ENCODE results near the gene CDK10. TPM values are rescaled to one million over a fixed set of nuclear protein-coding genes. Genes with fewer than 3 reads are reported as not detected.
"Not testable (repeated sequence)": the region's sequence is repeated elsewhere in the genome, so short reads cannot be mapped to it uniquely, and the experiment has no call there.

The CDK10 gene
- total and polyA plus RNA-seq, 9 of the 15 experiments (the other 6 are each of a cell fraction or from before 2014, with no cell fraction given), result 2.0 to 85.1 (median 40.1) TPM

- H3K27ac ChIP-seq (ENCODE audit: extremely low read depth, low read depth, low read length); H3K27me3 ChIP-seq (ENCODE audit: control insufficient read depth in 2 of 2, insufficient read depth in 2 of 2, low read length in 2 of 2); H3K9me3 ChIP-seq (replicated peaks; ENCODE audit: control insufficient read depth, insufficient read depth, low read depth, low read length); H4K20me1 ChIP-seq (replicated peaks; ENCODE audit: control insufficient read depth, insufficient read depth, low read length); in situ Hi-C loops (cut with MboI); FAIRE-seq; H3K9me1 ChIP-seq (ENCODE audit: control insufficient read depth, insufficient read depth, low read length); DNase-seq (ENCODE audit: extremely low read depth in 1 of 4, low spot score in 3 of 4); H3K4me2 ChIP-seq (ENCODE audit: insufficient read depth, low read length); H3K36me3 ChIP-seq (ENCODE audit: control insufficient read depth, insufficient read depth, low read length); H2AFZ ChIP-seq (ENCODE audit: low read depth, low read length); BruUV-seq (replicated peaks); POLR2A ChIA-PET; H3K4me3 ChIP-seq; ATAC-seq; H3K9ac ChIP-seq (ENCODE audit: insufficient read depth in 1 of 2, low read depth in 2 of 2, low read length in 2 of 2); CTCF ChIA-PET (ENCODE audit: low intra/inter-chr PET ratio); intact Hi-C loops (cut with micrococcal nuclease); H3K79me2 ChIP-seq (ENCODE audit: control insufficient read depth, insufficient read depth, low read length): not testable (repeated sequence)
- TF ChIP-seq BCOR (IDR thresholded peaks at IDR 0.05) (0 out of 2 replicates have a peak, but pooled peaks have one; percentile 22), KDM1A (IDR thresholded peaks at IDR 0.05) (0 out of 4 replicates have a peak, but pooled peaks of 1 of the 2 experiments have one; percentile 12), ZNF146 (CRISPR knock-in tag; IDR thresholded peaks at IDR 0.05; ENCODE audit: unreplicated experiment) (peak; percentile 83), RBM25 (IDR thresholded peaks at IDR 0.05; ENCODE audit: low read depth, low read length, severe bottlenecking) (peak; percentile 28)
- H3K4me1 ChIP-seq (replicated peaks in 1 of 2; ENCODE audit: control insufficient read depth in 2 of 2, insufficient read depth in 2 of 2, low read length in 2 of 2), result peaks cover 0 to 23% of the 10 kb centered on the region in 2 experiments; a peak in 3 of 5 replicates
- WGBS (ENCODE audit: insufficient coverage, low coverage, missing lambda C conversion rate), result 74% methylated on average over 3 of the region's 4 CpGs
Observed at GRCh38 chr16:89671565-89671964, 14.9 kb upstream of the CDK10 start.

GRCh38 chr16:89672177-89672941 is 14.1 kb upstream of the CDK10 start:
- no peaks in the 10 kb centered on the region for H4K20me1 ChIP-seq (replicated peaks; ENCODE audit: control insufficient read depth, insufficient read depth, low read length)
- no peak overlapping the region for H3K9ac ChIP-seq (ENCODE audit: insufficient read depth in 1 of 2, low read depth in 2 of 2, low read length in 2 of 2)
- H3K79me2 ChIP-seq (ENCODE audit: control insufficient read depth, insufficient read depth, low read length), result no peaks in the 10 kb centered on the region
- no peaks in the 10 kb centered on the region for H3K36me3 ChIP-seq (ENCODE audit: control insufficient read depth, insufficient read depth, low read length)
- in situ Hi-C loops (cut with MboI) (no loop called here), intact Hi-C loops (cut with micrococcal nuclease) (no loop called here)
- ChIA-PET CTCF (ENCODE audit: low intra/inter-chr PET ratio) (interaction anchor here (0.5 kb wide), 1 partner anchor 393 kb away, joined by 4 read pairs; no protein-coding TSS in a partner anchor), POLR2A (no interaction called here)
- no peak overlapping the region for H3K27ac ChIP-seq (ENCODE audit: extremely low read depth, low read depth, low read length)
- no peaks in the 10 kb centered on the region for H3K9me3 ChIP-seq (replicated peaks; ENCODE audit: control insufficient read depth, insufficient read depth, low read depth, low read length)
- no peak overlapping the region for H2AFZ ChIP-seq (ENCODE audit: low read depth, low read length)
- WGBS (ENCODE audit: insufficient coverage, low coverage, missing lambda C conversion rate), result 60% methylated on average over 13 of the region's 16 CpGs
- H3K4me3 ChIP-seq, result no peak overlapping the region
- H3K4me2 ChIP-seq (ENCODE audit: insufficient read depth, low read length), result no peak overlapping the region
- BruUV-seq (replicated peaks), result no TSS peak
- DNase-seq (ENCODE audit: extremely low read depth in 1 of 4, low spot score in 3 of 4) (no peak), FAIRE-seq (no peak), ATAC-seq (no peak)
- H3K9me1 ChIP-seq (ENCODE audit: control insufficient read depth, insufficient read depth, low read length), result no peaks in the 10 kb centered on the region
- peaks cover 0 to 23% of the 10 kb centered on the region in 2 experiments; a peak in 3 of 5 replicates for H3K4me1 ChIP-seq (replicated peaks in 1 of 2; ENCODE audit: control insufficient read depth in 2 of 2, insufficient read depth in 2 of 2, low read length in 2 of 2)
- no peaks in the 10 kb centered on the region for H3K27me3 ChIP-seq (ENCODE audit: control insufficient read depth in 2 of 2, insufficient read depth in 2 of 2, low read length in 2 of 2)
- TF ChIP-seq TBP (optimal IDR thresholded peaks at IDR 0.05; ENCODE audit: low read depth, low read length) (no peak), SMAD2 (IDR thresholded peaks at IDR 0.05; ENCODE audit: low read depth, low read length) (no peak), SRSF1 (IDR thresholded peaks at IDR 0.05; ENCODE audit: low read depth, low read length) (no peak), CC2D1A (IDR thresholded peaks at IDR 0.05) (no peak), ZNF77 (CRISPR knock-in tag; IDR thresholded peaks at IDR 0.05) (no peak), ZBTB9 (CRISPR knock-in tag; IDR thresholded peaks at IDR 0.05) (no peak), MAFK (IDR thresholded peaks at IDR 0.05; ENCODE audit: low read length) (no peak), RCOR1 (IDR thresholded peaks at IDR 0.05; ENCODE audit: borderline replicate concordance in 1 of 2, low read depth in 2 of 2, low read length in 2 of 2) (no peak), ZNF589 (CRISPR knock-in tag; IDR thresholded peaks at IDR 0.05; ENCODE audit: low read depth) (no peak), GTF2E2 (tag; IDR thresholded peaks at IDR 0.05) (no peak), NCOA2 (IDR thresholded peaks at IDR 0.05; ENCODE audit: partially characterized antibody in 2 of 2) (no peak)
